LNCAP (cell line): Measurements from ENCODE around the gene CYFIP1.

ENCODE experiments used
- TF ChIP-seq, protein P1 (sequence below): fragments of 450-650 bp; IDR thresholded peaks from 2 replicates; pipeline ENCODE4 v1.5.1; 2017; ENCODE audit warnings: mild to moderate bottlenecking

The CYFIP1 gene

DNA sequence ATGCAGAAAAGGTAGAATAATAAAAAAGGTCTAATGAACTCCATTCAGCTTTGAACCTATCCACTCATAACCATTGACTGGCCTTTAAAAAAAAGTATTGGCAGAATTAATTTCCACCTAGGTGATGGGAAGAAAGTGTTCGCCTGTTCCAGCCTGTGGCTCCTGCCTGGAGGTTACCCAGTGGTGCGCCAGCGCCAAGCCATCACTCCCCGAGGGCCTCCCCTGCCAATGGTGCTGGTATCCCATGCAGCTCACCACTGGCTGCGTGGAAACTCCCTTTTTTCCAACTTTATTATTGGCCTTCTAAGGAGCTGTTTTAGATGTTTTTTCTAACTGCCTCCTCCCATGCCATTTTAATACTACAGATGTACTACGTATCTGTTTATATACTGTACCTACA is 112.3 kb downstream of the CYFIP1 start:
- TF ChIP-seq, protein P1, sequence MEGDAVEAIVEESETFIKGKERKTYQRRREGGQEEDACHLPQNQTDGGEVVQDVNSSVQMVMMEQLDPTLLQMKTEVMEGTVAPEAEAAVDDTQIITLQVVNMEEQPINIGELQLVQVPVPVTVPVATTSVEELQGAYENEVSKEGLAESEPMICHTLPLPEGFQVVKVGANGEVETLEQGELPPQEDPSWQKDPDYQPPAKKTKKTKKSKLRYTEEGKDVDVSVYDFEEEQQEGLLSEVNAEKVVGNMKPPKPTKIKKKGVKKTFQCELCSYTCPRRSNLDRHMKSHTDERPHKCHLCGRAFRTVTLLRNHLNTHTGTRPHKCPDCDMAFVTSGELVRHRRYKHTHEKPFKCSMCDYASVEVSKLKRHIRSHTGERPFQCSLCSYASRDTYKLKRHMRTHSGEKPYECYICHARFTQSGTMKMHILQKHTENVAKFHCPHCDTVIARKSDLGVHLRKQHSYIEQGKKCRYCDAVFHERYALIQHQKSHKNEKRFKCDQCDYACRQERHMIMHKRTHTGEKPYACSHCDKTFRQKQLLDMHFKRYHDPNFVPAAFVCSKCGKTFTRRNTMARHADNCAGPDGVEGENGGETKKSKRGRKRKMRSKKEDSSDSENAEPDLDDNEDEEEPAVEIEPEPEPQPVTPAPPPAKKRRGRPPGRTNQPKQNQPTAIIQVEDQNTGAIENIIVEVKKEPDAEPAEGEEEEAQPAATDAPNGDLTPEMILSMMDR: no peak

DNA sequence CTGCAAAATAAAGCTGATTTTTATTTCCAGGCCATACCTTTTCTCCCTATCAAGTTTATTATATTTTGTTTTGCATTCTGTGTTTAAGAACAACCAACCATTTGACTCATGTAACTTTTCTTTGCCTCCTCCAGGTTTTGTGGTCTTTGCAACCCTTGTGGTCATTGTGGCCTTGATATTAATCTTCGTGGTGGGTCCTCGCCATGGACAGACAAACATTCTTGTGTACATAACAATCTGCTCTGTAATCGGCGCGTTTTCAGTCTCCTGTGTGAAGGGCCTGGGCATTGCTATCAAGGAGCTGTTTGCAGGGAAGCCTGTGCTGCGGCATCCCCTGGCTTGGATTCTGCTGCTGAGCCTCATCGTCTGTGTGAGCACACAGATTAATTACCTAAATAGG is 114.1 kb downstream of the CYFIP1 start:
- TF ChIP-seq, protein P1: no peak

DNA sequence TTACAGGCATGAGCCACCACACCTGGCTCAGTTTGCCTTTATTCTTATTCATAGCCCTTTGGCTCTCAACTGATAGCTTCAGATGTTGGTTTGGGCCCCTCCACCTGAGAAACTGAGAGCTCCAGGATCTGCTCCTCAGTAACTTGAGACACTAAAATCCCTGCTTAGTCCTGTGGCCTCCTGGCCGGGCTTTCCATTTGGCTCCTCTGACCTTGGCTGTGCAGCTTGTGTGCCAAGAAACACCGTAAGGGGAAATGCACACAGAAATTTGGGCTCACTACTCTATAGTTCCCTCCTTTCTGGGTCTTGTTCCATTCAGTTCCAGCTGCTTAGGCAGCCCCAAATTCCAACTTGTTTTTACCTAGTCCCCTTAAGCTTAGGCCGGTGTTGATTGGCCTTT is 116.8 kb downstream of the CYFIP1 start:
- TF ChIP-seq, protein P1: no peak

DNA sequence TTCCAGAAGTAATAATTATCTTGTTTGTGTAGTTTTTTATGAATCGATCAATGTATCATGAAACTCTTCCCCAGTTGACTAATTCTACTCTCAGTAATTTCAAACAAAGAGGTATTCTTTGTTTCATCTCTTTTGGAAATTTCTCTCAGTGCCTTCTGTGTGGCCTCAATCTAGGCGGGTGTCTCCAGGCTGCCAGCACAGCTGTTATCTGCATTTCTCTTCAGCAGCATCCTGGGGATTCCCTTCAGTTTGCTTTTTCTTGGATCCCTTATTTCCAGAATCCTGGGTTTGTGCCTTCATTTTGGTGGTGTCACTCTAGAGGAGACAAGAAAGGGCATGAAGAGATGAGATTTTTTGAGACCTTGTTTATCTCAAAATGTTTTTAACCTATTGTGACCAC is 119.0 kb downstream of the CYFIP1 start:
- TF ChIP-seq, protein P1: no peak

DNA sequence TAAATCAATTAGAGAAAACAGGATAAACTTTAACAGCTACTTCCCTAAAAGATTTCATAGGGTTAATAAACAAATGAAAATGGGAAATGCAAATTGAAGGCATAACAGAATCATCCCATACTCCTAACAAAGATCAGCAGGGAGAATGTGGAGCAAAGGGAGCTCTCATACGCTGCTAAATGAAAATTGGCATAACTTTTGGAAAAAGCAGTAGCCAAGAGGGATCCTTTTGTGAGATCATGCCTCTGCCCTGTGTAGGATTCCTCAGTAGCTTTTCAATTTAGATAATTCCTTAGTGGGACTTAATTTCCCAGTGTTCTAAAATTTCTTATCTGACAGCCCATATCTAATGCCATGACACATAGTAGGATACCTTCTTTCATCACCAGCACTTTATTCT is 123.5 kb downstream of the CYFIP1 start:
- TF ChIP-seq, protein P1: no peak

DNA sequence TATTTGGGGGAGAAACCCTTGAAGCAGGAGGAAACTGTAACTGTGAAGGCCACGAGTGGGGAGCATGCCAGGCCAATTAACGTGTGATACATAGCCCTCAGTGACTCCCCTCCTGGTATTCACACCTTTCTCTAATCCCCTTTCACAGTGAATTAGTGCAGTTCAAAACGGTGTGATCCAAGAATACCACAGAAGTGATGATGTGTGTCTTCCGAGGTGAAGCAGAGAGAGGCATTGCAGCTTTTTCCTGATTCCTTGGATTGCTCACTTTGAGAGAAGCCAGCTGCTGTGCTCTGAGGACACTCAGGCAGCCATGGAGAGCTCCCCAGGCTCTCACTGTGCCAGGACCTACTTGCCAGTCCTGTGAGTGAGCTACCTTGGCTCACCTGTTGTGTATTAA is 124.4 kb downstream of the CYFIP1 start:
- TF ChIP-seq, protein P1: no peak

DNA sequence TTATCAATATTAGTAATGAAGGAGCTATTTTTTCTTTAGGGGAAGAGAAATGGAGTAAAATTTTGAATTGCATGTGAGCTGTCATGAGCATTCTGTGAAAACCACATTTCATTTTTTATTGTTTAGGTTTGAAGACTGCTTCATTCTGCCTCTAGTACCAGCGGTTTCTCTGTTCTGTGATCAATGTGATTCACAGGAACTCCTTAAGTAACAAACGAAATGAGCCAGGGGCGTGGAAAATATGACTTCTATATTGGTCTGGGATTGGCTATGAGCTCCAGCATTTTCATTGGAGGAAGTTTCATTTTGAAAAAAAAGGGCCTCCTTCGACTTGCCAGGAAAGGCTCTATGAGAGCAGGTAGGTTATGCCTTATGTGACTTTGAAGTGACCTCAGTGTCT is 128.7 kb downstream of the CYFIP1 start:
- TF ChIP-seq, protein P1: no peak

DNA sequence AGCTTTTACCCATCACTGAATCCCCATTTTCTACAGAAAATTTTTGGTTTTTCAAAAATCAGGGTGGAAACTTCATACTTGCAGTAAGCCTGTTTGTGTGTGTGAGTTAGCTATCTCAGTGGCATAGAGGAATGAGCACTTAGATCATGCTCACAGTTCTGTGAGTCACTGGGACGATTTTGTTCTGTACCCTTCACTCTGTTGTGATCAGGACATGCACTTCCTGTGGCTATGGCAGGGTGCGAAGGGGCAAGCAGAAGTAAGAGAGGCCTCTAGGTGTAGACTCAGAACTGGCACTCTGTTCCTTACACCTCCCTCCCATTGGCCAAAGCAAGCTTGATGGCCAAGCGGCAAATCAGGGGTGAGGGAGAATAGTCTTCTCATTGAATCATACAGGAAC is 130.1 kb downstream of the CYFIP1 start:
- TF ChIP-seq, protein P1: no peak
